ENCODE measurements around the gene GRID1.

GRCh38 chr10:86179961-86180360, 186.6 kb downstream of the GRID1 start:
- no peak for TF ChIP-seq CTCF (IDR thresholded peaks at IDR 0.05)
- no peak for TF ChIP-seq POLR2A (IDR thresholded peaks at IDR 0.05)

Data from Peyer's patch (tissue), 4 donors.